HFFc6 (cell line): ENCODE data around the gene SLC2A14. TPM values are rescaled to one million over a fixed set of nuclear protein-coding genes. Genes with fewer than 3 reads are reported as not detected.
"Not testable (repeated sequence)": the region's sequence is repeated elsewhere in the genome, so short reads cannot be mapped to it uniquely, and the experiment has no call there.

Source experiments
- DNase-seq: peaks from one replicate; pipeline ENCODE4 v3.0.0-alpha.2; 2018
- H3K27ac Mint-ChIP-seq: 2 replicates; pipeline ENCODE4 v1.8.0; 2020; ENCODE audit warnings: mild to moderate bottlenecking, mixed read lengths
- H3K27me3 Mint-ChIP-seq: 2 replicates; pipeline ENCODE4 v1.8.0; 2021; ENCODE audit warnings: mild to moderate bottlenecking, moderate library complexity, mixed read lengths; ENCODE audit not compliant: insufficient read depth
- H3K36me3 Mint-ChIP-seq: 2 replicates; pipeline ENCODE4 v1.8.0; 2021; ENCODE audit warnings: low read depth, mixed read lengths
- H3K4me1 Mint-ChIP-seq: 2 replicates; pipeline ENCODE4 v1.8.0; 2020; ENCODE audit warnings: low read depth, mixed read lengths
- H3K4me3 Mint-ChIP-seq: 2 replicates; pipeline ENCODE4 v1.8.0; 2020; ENCODE audit warnings: mild to moderate bottlenecking, moderate library complexity, mixed read lengths
- H3K9me3 Mint-ChIP-seq: 2 replicates; pipeline ENCODE4 v1.8.0; 2020; ENCODE audit warnings: mild to moderate bottlenecking, mixed read lengths
- long read RNA-seq: library from polyadenylated mRNA; unstranded; transcript quantifications from one replicate; pipeline ENCODE4 v2.0.0, GENCODE V29; 2019
- total RNA-seq, 6 experiments: library from RNA; stranded (reverse); fragmentation: NEBNext Ultra II Directional; extraction: Animal tissue kit (Norgen Biotek cat#: 25700); gene quantifications; 2 replicates in 1 of 6; 3 replicates in 5 of 6; pipeline ENCODE4 v1.2.3, GENCODE V29; 2021
- TF ChIP-seq, protein P1 (sequence below): fragments of 200-600 bp; sonication (generic); IDR thresholded peaks from 2 replicates; pipeline ENCODE4 v1.5.0; 2021; ENCODE audit warnings: antibody characterized with exemption, mild to moderate bottlenecking

Gene SLC2A14
- under 1 TPM in 1 of 6 experiments, not detected in 5; 0.07 TPM for total RNA-seq
- long read RNA-seq, result 0 reads

DNA sequence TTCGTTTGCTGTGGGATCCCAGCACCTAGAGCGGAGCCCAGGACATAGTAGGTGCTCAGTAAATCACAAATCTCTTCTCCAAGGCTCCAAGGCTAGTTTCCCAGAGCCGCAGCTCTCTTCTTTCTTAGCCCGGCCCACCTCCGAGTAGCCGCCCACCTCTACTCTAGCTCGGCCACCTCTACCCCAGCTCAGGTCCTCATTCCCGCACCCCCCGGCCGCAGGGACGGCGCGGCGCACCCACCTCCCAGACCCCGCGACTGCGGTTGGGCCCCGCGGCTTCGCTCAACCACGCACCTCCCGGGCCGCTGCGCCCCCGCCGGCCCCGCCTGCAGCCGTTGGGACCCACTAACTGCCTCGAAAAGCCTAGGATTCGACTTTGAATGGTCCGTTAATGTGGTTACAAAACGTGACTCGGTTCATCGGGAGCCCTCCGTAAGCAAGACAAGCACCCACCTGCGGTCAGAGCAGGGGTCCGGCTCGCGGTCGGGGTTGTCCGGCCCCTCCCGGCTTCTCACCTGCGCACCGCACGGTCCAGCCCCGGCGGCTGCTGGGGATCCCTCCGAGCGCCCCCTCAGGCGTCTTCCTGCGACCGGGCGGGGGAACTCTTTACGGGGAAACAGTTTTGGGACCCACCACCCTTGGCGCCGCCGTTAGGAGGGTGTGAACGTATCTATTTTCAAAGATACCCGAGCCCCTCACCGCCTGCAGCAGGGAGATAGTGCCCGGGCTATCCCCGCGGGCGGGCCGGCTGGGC, at the start of gene SLC2A14:
Gene SLC2A14, minus strand, starts transcription at position 350 of the 754 bp plus-strand sequence. CDS start 3,035 bp downstream, outside the sequence.
- DNase-seq, result no peak
- TF ChIP-seq, protein P1, sequence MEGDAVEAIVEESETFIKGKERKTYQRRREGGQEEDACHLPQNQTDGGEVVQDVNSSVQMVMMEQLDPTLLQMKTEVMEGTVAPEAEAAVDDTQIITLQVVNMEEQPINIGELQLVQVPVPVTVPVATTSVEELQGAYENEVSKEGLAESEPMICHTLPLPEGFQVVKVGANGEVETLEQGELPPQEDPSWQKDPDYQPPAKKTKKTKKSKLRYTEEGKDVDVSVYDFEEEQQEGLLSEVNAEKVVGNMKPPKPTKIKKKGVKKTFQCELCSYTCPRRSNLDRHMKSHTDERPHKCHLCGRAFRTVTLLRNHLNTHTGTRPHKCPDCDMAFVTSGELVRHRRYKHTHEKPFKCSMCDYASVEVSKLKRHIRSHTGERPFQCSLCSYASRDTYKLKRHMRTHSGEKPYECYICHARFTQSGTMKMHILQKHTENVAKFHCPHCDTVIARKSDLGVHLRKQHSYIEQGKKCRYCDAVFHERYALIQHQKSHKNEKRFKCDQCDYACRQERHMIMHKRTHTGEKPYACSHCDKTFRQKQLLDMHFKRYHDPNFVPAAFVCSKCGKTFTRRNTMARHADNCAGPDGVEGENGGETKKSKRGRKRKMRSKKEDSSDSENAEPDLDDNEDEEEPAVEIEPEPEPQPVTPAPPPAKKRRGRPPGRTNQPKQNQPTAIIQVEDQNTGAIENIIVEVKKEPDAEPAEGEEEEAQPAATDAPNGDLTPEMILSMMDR, result no peak
- Mint-ChIP-seq H3K27ac (no peak within 1 kb of the TSS), H3K27me3 (peaks cover 25% of the 10 kb centered on the region), H3K4me1 (peaks cover 26% of the 10 kb centered on the region), H3K9me3 (no peaks in the 10 kb centered on the region), H3K4me3 (no peak within 1 kb of the TSS), H3K36me3 (no peaks in the 10 kb centered on the region)

DNA sequence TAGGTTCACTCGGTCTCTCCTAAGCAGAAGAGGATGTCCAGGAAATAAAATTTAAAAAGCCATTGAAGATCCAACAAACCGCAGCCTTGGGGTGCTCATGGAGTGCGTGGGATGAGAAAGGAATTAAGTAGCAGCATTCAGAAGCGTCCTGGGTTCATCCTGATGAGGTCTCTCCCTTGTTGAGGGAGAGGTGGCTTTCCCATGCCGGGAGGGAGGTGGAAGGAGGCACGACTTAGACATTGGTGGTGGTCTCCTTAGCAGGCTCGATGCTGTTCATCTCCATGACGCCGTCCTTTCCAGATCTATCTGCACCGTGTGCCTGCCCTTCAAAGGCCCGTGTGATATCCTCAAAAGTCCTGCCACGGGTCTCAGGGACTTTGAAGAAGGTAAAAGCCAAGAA, 48.5 kb upstream of the SLC2A14 start:
- not testable (repeated sequence) for DNase-seq, H3K27me3 Mint-ChIP-seq, H3K4me3 Mint-ChIP-seq, H3K9me3 Mint-ChIP-seq, H3K27ac Mint-ChIP-seq, H3K4me1 Mint-ChIP-seq
- peaks cover 52% of the 10 kb centered on the region for H3K36me3 Mint-ChIP-seq

DNA sequence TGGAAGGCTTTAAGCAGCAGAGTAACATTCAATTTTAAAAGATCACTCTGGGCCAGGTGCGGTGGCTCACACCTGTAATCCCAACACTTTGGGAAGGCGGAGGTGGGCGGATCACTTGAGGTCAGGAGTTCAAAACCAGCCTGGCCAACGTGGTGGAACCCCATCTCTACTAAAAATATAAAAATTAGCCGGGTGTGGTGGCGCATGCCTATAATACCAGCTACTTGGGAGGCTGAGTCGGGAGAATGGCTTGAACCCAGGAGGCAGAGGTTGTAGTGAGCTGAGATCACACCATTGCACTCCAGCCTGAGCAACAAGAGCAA, 45.5 kb upstream of the SLC2A14 start:
- H3K4me3 Mint-ChIP-seq, DNase-seq, H3K9me3 Mint-ChIP-seq, H3K27me3 Mint-ChIP-seq, H3K27ac Mint-ChIP-seq, H3K4me1 Mint-ChIP-seq: not testable (repeated sequence)
- H3K36me3 Mint-ChIP-seq, result peaks cover 43% of the 10 kb centered on the region

DNA sequence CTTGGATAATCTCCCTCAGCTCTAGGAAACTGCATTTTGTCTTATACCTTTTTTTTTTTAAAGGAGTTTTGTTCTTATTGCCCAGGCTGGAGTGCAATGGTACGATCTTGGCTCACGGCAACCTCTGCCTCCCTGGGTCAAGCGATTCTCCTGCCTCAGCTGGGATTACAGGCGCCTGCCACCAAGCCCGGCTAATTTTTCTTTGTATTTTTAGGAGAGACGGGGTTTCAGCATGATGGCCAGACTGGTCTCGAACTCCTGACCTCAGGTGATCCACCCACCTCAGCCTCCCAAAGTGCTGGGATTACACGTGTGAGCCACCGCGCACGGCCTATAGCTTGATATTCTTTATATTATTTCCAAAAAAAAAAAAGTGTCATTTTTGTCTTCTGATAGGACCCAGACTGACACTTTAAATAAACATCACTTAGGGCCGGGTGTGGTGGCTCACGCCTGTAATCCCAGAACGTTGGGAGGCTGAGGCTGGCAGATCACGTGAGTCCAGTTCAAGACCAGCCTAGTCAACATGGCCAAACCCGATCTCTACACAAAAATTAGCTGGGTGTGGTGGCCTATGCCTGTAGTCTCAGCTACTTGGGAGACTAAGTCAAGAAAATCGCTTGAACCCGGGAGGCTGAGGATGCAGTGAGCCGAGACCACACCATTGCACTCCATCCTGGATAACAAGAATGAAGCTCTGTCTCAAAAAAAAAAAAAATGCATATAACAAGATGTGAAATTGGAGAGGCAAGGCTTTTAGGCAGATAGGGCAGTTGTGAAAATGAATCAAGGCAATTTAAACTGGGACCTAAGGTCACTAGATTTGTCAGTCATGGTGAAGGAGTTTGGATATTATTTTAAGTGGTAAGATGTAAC, 44.9 kb upstream of the SLC2A14 start:
- Mint-ChIP-seq H3K27ac (0 out of 2 replicates have a peak overlapping the region, but pooled peaks have one; percentile 3), H3K27me3 (peaks cover 9% of the 10 kb centered on the region), H3K36me3 (peaks cover 41% of the 10 kb centered on the region), H3K4me1 (0 out of 2 replicates have a peak, but pooled peaks cover 6% of the 10 kb centered on the region), H3K9me3 (no peaks in the 10 kb centered on the region), H3K4me3 (no peak overlapping the region)
- TF ChIP-seq, protein P1, result no peak
- no peak for DNase-seq

DNA sequence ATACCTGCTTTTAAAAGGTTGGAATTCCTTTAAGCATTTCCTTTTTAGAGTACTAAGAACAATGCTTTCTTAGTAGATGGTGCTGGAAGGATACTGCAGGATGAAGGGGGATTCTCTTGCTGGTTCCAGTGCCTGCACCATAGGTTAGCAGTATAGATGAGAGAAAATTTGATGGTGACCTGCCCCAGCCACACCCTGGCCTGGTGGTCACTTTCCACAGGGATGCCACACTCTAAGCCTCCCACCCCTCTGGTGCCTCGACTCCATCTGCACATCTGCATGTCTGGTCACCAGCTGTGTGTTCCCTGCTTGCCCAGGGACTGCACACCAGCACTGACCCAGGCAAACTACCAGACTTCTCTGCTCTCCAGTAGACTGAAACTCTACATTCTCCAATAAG, 44.2 kb upstream of the SLC2A14 start:
- Mint-ChIP-seq H3K36me3 (peaks cover 38% of the 10 kb centered on the region), H3K9me3 (no peaks in the 10 kb centered on the region), H3K4me3 (no peak overlapping the region), H3K27me3 (peaks cover 4% of the 10 kb centered on the region), H3K4me1 (0 out of 2 replicates have a peak, but pooled peaks cover 6% of the 10 kb centered on the region), H3K27ac (no peak overlapping the region; the same call in 1 of the 2 replicates)
- TF ChIP-seq, protein P1, result no peak
- DNase-seq, result no peak

DNA sequence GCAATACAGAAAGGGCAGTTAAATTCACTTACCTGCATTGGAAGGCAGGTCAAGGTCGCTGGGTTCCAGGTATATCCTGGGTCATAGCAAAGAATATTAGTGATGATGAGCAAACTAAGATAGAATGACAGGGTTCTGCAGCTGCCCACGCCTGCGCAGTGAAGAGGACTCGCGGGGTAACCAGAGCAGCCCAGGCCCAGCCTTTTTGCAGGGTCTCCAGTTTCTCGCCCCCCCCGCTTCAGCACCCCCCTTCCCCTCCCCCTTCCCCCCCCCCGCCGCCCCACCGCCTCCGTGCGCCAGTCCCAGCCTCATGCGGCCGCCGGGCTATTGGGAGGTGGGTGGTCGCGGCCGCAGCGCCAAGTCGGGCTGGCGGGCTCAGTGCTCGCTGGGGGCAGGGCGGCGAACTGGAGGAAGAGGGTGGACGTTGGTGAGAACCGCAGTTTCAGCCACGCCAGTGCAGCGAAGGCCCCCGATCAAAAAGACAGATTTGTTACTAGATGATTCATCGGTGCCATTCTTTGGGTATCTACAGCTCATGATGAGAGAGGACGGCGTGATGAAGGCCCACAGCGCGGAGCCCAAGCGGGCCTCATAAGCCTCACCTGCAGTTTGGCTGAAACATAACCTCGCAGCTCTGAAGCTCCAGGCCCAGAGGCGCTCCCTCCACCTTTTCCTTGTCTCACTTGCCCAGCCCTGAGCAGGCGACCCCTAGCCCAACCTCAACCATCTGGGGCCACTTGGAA, 43.1 kb upstream of the SLC2A14 start:
- Mint-ChIP-seq H3K27ac (no peak overlapping the region), H3K4me3 (no peak overlapping the region), H3K9me3 (no peaks in the 10 kb centered on the region), H3K4me1 (0 out of 2 replicates have a peak, but pooled peaks cover 6% of the 10 kb centered on the region), H3K36me3 (peaks cover 28% of the 10 kb centered on the region), H3K27me3 (peaks cover 4% of the 10 kb centered on the region)
- no peak for DNase-seq
- TF ChIP-seq, protein P1, result no peak

DNA sequence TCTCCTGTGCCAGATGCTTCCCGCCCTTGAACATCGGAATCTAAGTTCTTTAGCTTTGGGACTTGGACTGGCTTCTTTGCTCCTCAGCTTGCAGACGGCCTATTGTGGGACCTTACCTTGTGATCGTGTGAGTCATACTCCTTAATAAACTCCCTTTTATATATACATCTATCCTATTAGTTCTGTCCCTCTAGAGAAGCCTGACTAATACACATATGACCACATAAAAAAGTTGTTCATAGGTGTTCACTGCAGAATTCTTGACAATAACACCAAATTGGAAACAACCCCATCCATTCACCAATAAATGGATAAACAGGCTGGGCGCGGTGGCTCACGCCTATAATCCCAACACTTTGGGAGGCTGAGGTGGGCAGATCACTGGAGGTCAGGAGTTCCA, 37.4 kb upstream of the SLC2A14 start:
- H3K27me3 Mint-ChIP-seq, H3K27ac Mint-ChIP-seq, H3K36me3 Mint-ChIP-seq, H3K4me3 Mint-ChIP-seq, DNase-seq, H3K9me3 Mint-ChIP-seq: not testable (repeated sequence)
- peaks cover 20% of the 10 kb centered on the region for H3K4me1 Mint-ChIP-seq
